ENCODE measurements around the gene MYO1G. TPM values are rescaled to one million over a fixed set of nuclear protein-coding genes. Genes with fewer than 3 reads are reported as not detected.

MYO1G gene
- total and polyA plus RNA-seq, 4 donors = 11.9 to 76.8 (median 33.2) TPM

- H3K4me3 ChIP-seq = no peak overlapping the region
- ATAC-seq (ENCODE audit: insufficient read depth, low FRiP score) (no peak), DNase-seq (no peak)
- H3K36me3 ChIP-seq (ENCODE audit: control insufficient read depth in 4 of 4, insufficient read depth in 4 of 4, low read length in 4 of 4) = peaks cover 5 to 20% (median 12%) of the 10 kb centered on the region in 4 donors
- TF ChIP-seq, protein P1, sequence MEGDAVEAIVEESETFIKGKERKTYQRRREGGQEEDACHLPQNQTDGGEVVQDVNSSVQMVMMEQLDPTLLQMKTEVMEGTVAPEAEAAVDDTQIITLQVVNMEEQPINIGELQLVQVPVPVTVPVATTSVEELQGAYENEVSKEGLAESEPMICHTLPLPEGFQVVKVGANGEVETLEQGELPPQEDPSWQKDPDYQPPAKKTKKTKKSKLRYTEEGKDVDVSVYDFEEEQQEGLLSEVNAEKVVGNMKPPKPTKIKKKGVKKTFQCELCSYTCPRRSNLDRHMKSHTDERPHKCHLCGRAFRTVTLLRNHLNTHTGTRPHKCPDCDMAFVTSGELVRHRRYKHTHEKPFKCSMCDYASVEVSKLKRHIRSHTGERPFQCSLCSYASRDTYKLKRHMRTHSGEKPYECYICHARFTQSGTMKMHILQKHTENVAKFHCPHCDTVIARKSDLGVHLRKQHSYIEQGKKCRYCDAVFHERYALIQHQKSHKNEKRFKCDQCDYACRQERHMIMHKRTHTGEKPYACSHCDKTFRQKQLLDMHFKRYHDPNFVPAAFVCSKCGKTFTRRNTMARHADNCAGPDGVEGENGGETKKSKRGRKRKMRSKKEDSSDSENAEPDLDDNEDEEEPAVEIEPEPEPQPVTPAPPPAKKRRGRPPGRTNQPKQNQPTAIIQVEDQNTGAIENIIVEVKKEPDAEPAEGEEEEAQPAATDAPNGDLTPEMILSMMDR (IDR thresholded peaks at IDR 0.05; ENCODE audit: control extremely low read depth, extremely low read depth) = no peak
- H3K27ac ChIP-seq (ENCODE audit: low read depth in 1 of 2, low read length in 1 of 2) = no peak overlapping the region
- WGBS, 2 donors = 78 to 86% methylated on average over 10 of the region's 10 CpGs
- peaks cover 5 to 18% (median 7%) of the 10 kb centered on the region in 5 donors for H3K4me1 ChIP-seq (ENCODE audit: control insufficient read depth in 5 of 5, insufficient read depth in 5 of 5, low read length in 5 of 5)
- no peaks in the 10 kb centered on the region for H3K27me3 ChIP-seq (ENCODE audit: control insufficient read depth in 3 of 3, insufficient read depth in 3 of 3, low read length in 2 of 3)
- H3K9ac ChIP-seq (ENCODE audit: insufficient read depth in 1 of 2, low read length in 2 of 2) = no peak overlapping the region
- no peaks in the 10 kb centered on the region for H3K9me3 ChIP-seq (ENCODE audit: control insufficient read depth in 4 of 4, insufficient read depth in 3 of 4, low read length in 3 of 4)
Measured at GRCh38 chr7:44987996-44988395, 9.2 kb upstream of the MYO1G start.

GRCh38 chr7:44987457-44987856 is 8.6 kb upstream of the MYO1G start:
- H3K9me3 ChIP-seq (ENCODE audit: control insufficient read depth in 4 of 4, insufficient read depth in 3 of 4, low read length in 3 of 4) = no peaks in the 10 kb centered on the region
- H3K4me1 ChIP-seq (ENCODE audit: control insufficient read depth in 5 of 5, insufficient read depth in 5 of 5, low read length in 5 of 5) = peaks cover 2 to 18% (median 7%) of the 10 kb centered on the region in 5 donors
- H3K27ac ChIP-seq (ENCODE audit: low read depth in 1 of 2, low read length in 1 of 2) = no peak overlapping the region
- peaks cover 11 to 25% (median 16%) of the 10 kb centered on the region in 4 donors for H3K36me3 ChIP-seq (ENCODE audit: control insufficient read depth in 4 of 4, insufficient read depth in 4 of 4, low read length in 4 of 4)
- no peak overlapping the region for H3K4me3 ChIP-seq
- 90 to 95% methylated on average over 7 of the region's 7 CpGs for WGBS, 2 donors
- no peaks in the 10 kb centered on the region for H3K27me3 ChIP-seq (ENCODE audit: control insufficient read depth in 3 of 3, insufficient read depth in 3 of 3, low read length in 2 of 3)
- no peak for ATAC-seq (ENCODE audit: insufficient read depth, low FRiP score)
- peak overlapping the region in 1 of 2 donors; percentile 34 for H3K9ac ChIP-seq (ENCODE audit: insufficient read depth in 1 of 2, low read length in 2 of 2)
- peak in 2 of 3 donors; percentile 25 to 26 for DNase-seq
- TF ChIP-seq, protein P1 (IDR thresholded peaks at IDR 0.05; ENCODE audit: control extremely low read depth, extremely low read depth) = no peak

DNA sequence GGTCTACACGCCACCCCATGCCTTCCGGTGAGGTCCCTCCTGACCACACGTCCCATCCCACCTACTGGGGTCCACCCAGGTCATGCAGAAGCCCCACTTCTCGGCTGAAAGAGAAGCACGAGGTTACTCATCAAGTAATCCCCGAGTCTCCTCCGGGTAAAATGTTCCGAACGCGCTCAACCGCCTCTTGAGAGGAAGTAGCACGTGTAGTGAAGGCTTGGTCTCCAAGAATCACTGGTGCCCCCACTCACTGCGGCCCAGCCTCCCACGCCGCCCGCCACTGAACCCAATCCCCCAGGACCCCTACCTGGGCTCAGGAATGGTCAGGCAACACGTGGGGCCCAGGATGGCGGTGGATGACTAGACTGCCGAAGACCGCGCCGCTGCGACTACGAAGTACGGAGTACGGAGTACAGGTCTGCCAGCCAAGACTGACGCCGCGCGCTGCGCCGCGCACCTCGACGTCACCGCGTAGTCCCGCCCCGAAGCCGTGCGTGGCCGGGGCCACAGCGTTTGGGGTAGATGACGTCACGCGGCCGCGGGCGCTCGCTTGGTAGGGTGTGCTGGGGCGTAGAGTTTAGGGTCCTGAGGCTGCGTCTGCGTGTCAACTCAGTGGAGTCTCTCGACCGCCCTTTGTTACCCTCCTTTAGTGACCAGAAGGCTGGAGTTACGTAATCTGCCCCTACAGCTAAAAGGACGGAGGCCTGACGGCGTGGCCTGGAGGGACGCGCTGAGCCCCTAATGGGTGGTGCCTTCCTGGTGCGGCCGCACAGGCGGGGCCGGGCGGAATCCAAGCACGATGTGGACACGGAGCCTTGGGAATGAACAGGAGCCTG is 7.6 kb upstream of the MYO1G start:
- peak overlapping the region; percentile 83 for H3K4me3 ChIP-seq
- H3K9me3 ChIP-seq (ENCODE audit: control insufficient read depth in 4 of 4, insufficient read depth in 3 of 4, low read length in 3 of 4) = no peaks in the 10 kb centered on the region
- H3K27me3 ChIP-seq (ENCODE audit: control insufficient read depth in 3 of 3, insufficient read depth in 3 of 3, low read length in 2 of 3) = no peaks in the 10 kb centered on the region
- TF ChIP-seq, protein P1 (IDR thresholded peaks at IDR 0.05; ENCODE audit: control extremely low read depth, extremely low read depth) = no peak
- H3K9ac ChIP-seq (ENCODE audit: insufficient read depth in 1 of 2, low read length in 2 of 2) = peak overlapping the region; percentile 96 to 97
- peak overlapping the region; percentile 86 to 99 for H3K27ac ChIP-seq (ENCODE audit: low read depth in 1 of 2, low read length in 1 of 2)
- H3K4me1 ChIP-seq (ENCODE audit: control insufficient read depth in 5 of 5, insufficient read depth in 5 of 5, low read length in 5 of 5) = peaks cover 0 to 19% (median 7%) of the 10 kb centered on the region in 5 donors
- peaks cover 11 to 28% (median 18%) of the 10 kb centered on the region in 4 donors for H3K36me3 ChIP-seq (ENCODE audit: control insufficient read depth in 4 of 4, insufficient read depth in 4 of 4, low read length in 4 of 4)
- DNase-seq = peak; percentile 95 to 97 (median 96)
- peak; percentile 95 for ATAC-seq (ENCODE audit: insufficient read depth, low FRiP score)
- 0% methylated on average over 68 of the region's 68 CpGs for WGBS, 2 donors

Measured in lung (tissue), 12 donors.